Kidney epithelial cell (primary cell): ENCODE results near the gene METTL16. TPM values are rescaled to one million over a fixed set of nuclear protein-coding genes. Genes with fewer than 3 reads are reported as not detected.

ENCODE experiments used
- DNase-seq: peaks from one replicate; pipeline ENCODE4 v3.0.0-alpha.2; 2010; ENCODE audit warnings: low read depth
- H3K27me3 ChIP-seq: 2 replicates; pipeline ENCODE4 v1.6.0; 2011; ENCODE audit warnings: low read length; ENCODE audit not compliant: control insufficient read depth, insufficient read depth
- H3K36me3 ChIP-seq: 2 replicates; pipeline ENCODE4 v1.5.1; 2011; ENCODE audit warnings: low read length; ENCODE audit not compliant: control insufficient read depth, insufficient read depth
- H3K4me3 ChIP-seq: 2 replicates; pipeline ENCODE4 v1.5.1; 2011; ENCODE audit warnings: low read depth, mild to moderate bottlenecking, control low read depth, low read length
- total RNA-seq: library from RNA; depleted of rRNA; stranded (reverse); fragments of >200 nt; gene quantifications from 2 replicates; pipeline ENCODE4 v1.2.3, GENCODE V29; 2015
- TF ChIP-seq, protein P1 (sequence below): IDR thresholded peaks from 2 replicates; pipeline ENCODE4 v1.5.1; 2011; ENCODE audit warnings: mild to moderate bottlenecking, moderate library complexity, low read length, control low read depth, inconsistent platforms; ENCODE audit not compliant: insufficient read depth, poor library complexity, severe bottlenecking

METTL16 gene
- total RNA-seq, 1 donor from 2014 or later = 32.4 TPM

DNA sequence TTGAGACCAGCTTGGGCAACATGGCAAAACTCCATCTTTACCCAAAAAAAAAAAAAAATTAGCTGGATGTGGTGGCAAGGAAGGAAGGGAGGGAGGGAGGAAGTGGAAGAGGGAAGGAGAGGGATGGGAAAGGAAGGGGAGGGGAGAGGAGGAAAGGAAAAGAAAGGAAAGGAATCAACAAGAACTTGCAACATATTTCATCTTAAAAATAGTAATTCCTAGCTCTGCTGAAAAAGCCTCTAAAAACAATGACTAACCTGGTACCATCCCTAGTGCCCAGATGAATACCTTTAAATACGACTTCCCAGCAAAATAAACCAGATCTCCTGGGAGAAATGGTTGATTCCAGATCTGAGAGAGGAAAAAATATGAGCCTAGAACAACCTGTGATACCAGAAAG is 83.8 kb downstream of the METTL16 start:
- no peak overlapping the region for H3K4me3 ChIP-seq
- H3K27me3 ChIP-seq = no peaks in the 10 kb centered on the region
- H3K36me3 ChIP-seq = no peaks in the 10 kb centered on the region
- DNase-seq = no peak
- TF ChIP-seq, protein P1, sequence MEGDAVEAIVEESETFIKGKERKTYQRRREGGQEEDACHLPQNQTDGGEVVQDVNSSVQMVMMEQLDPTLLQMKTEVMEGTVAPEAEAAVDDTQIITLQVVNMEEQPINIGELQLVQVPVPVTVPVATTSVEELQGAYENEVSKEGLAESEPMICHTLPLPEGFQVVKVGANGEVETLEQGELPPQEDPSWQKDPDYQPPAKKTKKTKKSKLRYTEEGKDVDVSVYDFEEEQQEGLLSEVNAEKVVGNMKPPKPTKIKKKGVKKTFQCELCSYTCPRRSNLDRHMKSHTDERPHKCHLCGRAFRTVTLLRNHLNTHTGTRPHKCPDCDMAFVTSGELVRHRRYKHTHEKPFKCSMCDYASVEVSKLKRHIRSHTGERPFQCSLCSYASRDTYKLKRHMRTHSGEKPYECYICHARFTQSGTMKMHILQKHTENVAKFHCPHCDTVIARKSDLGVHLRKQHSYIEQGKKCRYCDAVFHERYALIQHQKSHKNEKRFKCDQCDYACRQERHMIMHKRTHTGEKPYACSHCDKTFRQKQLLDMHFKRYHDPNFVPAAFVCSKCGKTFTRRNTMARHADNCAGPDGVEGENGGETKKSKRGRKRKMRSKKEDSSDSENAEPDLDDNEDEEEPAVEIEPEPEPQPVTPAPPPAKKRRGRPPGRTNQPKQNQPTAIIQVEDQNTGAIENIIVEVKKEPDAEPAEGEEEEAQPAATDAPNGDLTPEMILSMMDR = no peak

DNA sequence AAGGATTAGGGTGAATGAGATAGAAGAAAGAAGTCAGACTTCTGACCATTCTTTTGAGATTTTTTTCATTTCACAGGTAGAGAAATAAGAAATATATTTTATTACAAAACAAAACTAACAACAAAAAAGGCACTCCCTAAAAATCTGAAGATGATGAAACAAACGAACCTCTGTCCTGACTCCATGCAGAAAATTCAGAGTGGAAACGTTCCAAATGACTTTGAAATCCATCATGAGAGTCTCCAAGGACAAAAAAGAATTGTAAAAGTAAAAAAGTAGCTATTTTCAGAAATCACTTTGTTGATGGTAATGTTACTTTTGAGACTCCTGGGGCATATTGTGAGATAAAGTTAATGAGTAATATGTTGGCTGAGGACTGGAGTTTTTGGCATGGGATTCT is 84.5 kb downstream of the METTL16 start:
- Histone ChIP-seq H3K36me3 (no peaks in the 10 kb centered on the region), H3K27me3 (no peaks in the 10 kb centered on the region), H3K4me3 (no peak overlapping the region)
- TF ChIP-seq, protein P1 = no peak
- no peak for DNase-seq

DNA sequence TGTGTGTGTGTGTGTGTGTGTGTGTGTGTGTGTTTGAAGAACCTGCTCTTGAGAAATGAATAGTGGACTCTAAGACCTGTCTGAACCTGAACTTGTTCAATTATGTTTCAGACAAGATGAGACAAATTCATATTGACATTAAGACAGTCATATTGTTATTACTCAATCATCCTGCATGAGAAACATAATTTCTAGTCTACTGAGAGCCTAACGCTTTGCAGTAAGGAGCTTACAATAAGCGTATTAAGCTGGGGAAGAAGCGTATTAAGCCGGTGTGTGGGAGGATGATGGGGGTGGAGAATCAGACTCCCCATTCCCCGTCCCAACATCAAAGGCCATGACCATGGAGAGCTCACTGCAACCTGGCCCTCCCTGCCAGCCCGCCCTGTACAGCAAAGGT is 88.4 kb downstream of the METTL16 start:
- Histone ChIP-seq H3K36me3 (no peaks in the 10 kb centered on the region), H3K27me3 (no peaks in the 10 kb centered on the region), H3K4me3 (no peak overlapping the region)
- TF ChIP-seq, protein P1 = no peak
- no peak for DNase-seq

DNA sequence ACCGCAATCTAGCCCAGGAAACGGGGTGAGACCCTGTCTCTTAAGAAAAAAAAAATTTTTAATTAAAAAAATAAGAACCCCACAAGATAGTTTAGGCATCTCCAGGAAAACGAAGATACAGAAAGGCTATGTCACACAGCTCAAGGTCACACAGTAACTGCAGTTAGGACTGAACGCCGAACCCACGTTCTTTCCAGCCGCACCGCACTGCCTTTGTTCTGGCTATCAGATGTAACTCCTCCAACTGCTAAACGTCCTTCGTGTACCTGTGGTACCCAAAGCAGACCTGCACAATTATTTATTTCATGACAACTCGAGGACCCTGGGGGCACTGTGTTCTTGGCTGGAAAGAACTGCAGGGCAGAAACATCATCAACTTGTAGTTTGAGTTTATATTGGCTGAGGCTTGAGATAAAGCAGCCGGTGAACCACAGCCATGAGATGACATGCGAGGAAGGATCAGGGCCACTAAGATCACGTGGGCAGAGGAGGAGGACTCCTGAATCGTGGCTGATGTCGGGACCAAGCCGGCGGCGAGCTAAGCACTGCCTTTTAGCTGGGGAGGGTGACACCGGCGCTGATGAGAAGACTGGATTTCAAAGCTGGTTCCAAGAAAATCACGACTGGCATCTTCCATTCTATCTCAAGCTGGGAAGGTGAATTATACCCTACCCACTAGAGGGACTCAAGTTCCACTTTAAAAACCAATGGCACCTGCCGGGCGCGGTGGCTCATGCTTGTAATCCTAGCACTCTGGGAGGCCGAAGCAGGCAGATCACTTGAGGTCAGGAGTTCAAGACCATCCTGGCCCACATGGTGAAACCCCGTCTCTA is 90.2 kb downstream of the METTL16 start:
- Histone ChIP-seq H3K4me3 (no peak overlapping the region), H3K36me3 (no peaks in the 10 kb centered on the region), H3K27me3 (no peaks in the 10 kb centered on the region)
- TF ChIP-seq, protein P1 = peak; percentile 19
- no peak for DNase-seq

DNA sequence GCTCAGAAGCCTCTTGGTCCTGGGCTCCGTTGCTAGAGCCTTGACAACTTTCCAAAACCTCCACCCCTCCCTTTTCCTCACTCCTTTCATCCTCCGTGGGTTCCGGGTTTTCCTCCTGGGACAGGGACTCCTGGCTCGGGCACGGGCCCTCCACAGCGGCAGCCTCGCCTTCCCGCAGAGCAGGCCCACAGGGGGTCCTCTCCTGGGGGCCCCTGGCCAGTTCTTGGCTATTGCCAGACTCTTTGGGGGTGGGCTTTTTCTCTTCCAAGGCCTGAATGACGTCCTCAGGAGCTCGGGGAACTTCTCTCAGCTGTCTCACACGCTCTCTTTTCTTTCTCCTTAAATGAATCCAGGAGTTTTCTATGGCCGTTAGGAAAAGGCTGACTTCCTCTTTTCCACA is 91.5 kb downstream of the METTL16 start:
- no peaks in the 10 kb centered on the region for H3K36me3 ChIP-seq
- TF ChIP-seq, protein P1 = no peak
- H3K4me3 ChIP-seq = no peak overlapping the region
- H3K27me3 ChIP-seq = no peaks in the 10 kb centered on the region
- DNase-seq = no peak

DNA sequence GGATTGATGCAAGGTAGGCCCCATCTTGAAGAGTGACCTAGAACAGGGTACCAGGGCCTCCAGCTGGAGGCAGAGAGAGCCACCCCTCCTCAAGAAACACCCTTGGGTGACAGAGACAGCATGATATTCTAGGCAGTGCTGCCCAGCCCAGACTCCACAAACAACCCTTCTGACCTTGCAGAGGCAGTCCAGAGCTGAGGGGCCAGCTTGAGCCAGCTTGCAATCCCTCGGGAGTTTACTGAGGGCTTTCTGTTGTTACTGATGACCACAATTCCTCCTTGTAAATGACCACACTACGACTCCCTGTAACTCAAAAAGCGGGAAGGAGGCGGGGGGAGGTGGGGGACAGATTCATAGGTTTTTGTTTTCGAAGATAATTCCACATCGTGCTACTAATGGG is 92.2 kb downstream of the METTL16 start:
- no peaks in the 10 kb centered on the region for H3K36me3 ChIP-seq
- H3K27me3 ChIP-seq = no peaks in the 10 kb centered on the region
- TF ChIP-seq, protein P1 = no peak
- no peak overlapping the region for H3K4me3 ChIP-seq
- DNase-seq = no peak
